Measurements from ENCODE around the gene TFAP2E.

- TF ChIP-seq, protein P1, sequence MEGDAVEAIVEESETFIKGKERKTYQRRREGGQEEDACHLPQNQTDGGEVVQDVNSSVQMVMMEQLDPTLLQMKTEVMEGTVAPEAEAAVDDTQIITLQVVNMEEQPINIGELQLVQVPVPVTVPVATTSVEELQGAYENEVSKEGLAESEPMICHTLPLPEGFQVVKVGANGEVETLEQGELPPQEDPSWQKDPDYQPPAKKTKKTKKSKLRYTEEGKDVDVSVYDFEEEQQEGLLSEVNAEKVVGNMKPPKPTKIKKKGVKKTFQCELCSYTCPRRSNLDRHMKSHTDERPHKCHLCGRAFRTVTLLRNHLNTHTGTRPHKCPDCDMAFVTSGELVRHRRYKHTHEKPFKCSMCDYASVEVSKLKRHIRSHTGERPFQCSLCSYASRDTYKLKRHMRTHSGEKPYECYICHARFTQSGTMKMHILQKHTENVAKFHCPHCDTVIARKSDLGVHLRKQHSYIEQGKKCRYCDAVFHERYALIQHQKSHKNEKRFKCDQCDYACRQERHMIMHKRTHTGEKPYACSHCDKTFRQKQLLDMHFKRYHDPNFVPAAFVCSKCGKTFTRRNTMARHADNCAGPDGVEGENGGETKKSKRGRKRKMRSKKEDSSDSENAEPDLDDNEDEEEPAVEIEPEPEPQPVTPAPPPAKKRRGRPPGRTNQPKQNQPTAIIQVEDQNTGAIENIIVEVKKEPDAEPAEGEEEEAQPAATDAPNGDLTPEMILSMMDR (IDR thresholded peaks at IDR 0.05 in 4 of 5, conservative IDR thresholded peaks at IDR 0.05 in 1 of 5), result no peak
- no peak for TF ChIP-seq POLR2A (IDR thresholded peaks at IDR 0.05)
Measured at GRCh38 chr1:35605071-35605866, 32.2 kb downstream of the TFAP2E start.

All from gastrocnemius medialis (tissue), 4 donors.